ENCODE results near the gene SLX4IP.

Gene SLX4IP

GRCh38 chr20:10532361-10532760 is 97.3 kb downstream of the SLX4IP start:
- Histone ChIP-seq H3K79me1 (replicated peaks; ENCODE audit: low read length, poor library complexity, severe bottlenecking) (peaks cover 12% of the 10 kb centered on the region), H2AK5ac (ENCODE audit: low read length, severe bottlenecking) (no peak overlapping the region), H4K91ac (ENCODE audit: low read length) (no peak overlapping the region), H3K23ac (ENCODE audit: low read length in 2 of 2) (no peak overlapping the region), H2BK120ac (ENCODE audit: low read depth, low read length) (no peak overlapping the region), H3K27me3 (ENCODE audit: control insufficient read depth in 1 of 2, insufficient read depth in 1 of 2, low read length in 2 of 2) (no peaks in the 10 kb centered on the region), H3K4ac (ENCODE audit: low read depth in 1 of 2, low read length in 2 of 2) (no peak overlapping the region), H2BK12ac (ENCODE audit: low read length in 2 of 2) (no peak overlapping the region), H3K18ac (ENCODE audit: low read depth in 1 of 2, low read length in 2 of 2) (no peak overlapping the region), H3K9ac (ENCODE audit: low read length) (no peak overlapping the region), H2BK5ac (ENCODE audit: low read depth, low read length, poor library complexity, severe bottlenecking) (no peak overlapping the region), H4K8ac (ENCODE audit: low read length) (no peak overlapping the region), H3K4me2 (ENCODE audit: low read length, poor library complexity, severe bottlenecking) (no peak overlapping the region), H3K4me1 (ENCODE audit: control insufficient read depth, insufficient read depth, low read depth, low read length) (no peaks in the 10 kb centered on the region), H2BK15ac (ENCODE audit: low read depth, poor library complexity, severe bottlenecking) (no peak overlapping the region), H3K4me3 (ENCODE audit: insufficient read depth in 1 of 2, low read depth in 1 of 2, low read length in 2 of 2) (no peak overlapping the region), H3K36me3 (ENCODE audit: control insufficient read depth in 1 of 2, insufficient read depth in 2 of 2, low read depth in 1 of 2, low read length in 2 of 2) (no peaks in the 10 kb centered on the region), H3K14ac (ENCODE audit: low read length in 2 of 2) (no peak overlapping the region), H2AFZ (ENCODE audit: low read depth, low read length) (no peak overlapping the region), H3K9me3 (ENCODE audit: control insufficient read depth, low read length) (no peaks in the 10 kb centered on the region), H3K27ac (ENCODE audit: low read length, poor library complexity, severe bottlenecking) (no peak overlapping the region)
- DNase-seq, result no peak
- 100% methylated on average over 1 of the region's 3 CpGs for WGBS

DNA sequence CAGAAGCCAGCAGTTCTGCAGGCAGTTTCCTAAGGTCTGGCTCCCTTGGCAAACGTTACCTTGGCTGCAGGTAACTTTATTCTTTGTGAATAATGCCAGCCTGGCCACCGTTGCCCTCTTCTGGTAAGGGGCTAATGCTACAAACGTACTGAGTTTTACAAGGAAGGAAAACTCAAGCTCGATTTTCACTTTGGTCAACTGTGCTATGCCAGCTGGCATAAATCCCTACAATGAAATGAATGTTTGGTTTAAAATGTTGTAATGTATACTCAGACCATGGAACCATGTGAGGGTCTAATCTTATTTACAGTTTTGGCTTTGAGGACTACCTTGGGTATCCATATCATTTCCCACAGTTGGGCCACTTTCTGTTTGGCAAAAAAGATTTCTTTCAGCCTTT is 101.4 kb downstream of the SLX4IP start:
- Histone ChIP-seq H3K9me3 (ENCODE audit: control insufficient read depth, low read length) (no peaks in the 10 kb centered on the region), H2BK12ac (ENCODE audit: low read length in 2 of 2) (no peak overlapping the region), H3K14ac (ENCODE audit: low read length in 2 of 2) (no peak overlapping the region), H3K4me3 (ENCODE audit: insufficient read depth in 1 of 2, low read depth in 1 of 2, low read length in 2 of 2) (peak overlapping the region in 1 of 2 experiments; percentile 42), H3K36me3 (ENCODE audit: control insufficient read depth in 1 of 2, insufficient read depth in 2 of 2, low read depth in 1 of 2, low read length in 2 of 2) (no peaks in the 10 kb centered on the region), H3K4ac (ENCODE audit: low read depth in 1 of 2, low read length in 2 of 2) (no peak overlapping the region), H3K23ac (ENCODE audit: low read length in 2 of 2) (no peak overlapping the region), H4K91ac (ENCODE audit: low read length) (no peak overlapping the region), H3K27me3 (ENCODE audit: control insufficient read depth in 1 of 2, insufficient read depth in 1 of 2, low read length in 2 of 2) (no peaks in the 10 kb centered on the region), H3K27ac (ENCODE audit: low read length, poor library complexity, severe bottlenecking) (no peak overlapping the region), H3K4me2 (ENCODE audit: low read length, poor library complexity, severe bottlenecking) (no peak overlapping the region), H4K8ac (ENCODE audit: low read length) (no peak overlapping the region), H3K79me1 (replicated peaks; ENCODE audit: low read length, poor library complexity, severe bottlenecking) (peaks cover 11% of the 10 kb centered on the region), H2BK120ac (ENCODE audit: low read depth, low read length) (no peak overlapping the region), H2AK5ac (ENCODE audit: low read length, severe bottlenecking) (no peak overlapping the region), H3K9ac (ENCODE audit: low read length) (peak overlapping the region; percentile 30), H2AFZ (ENCODE audit: low read depth, low read length) (no peak overlapping the region), H3K4me1 (ENCODE audit: control insufficient read depth, insufficient read depth, low read depth, low read length) (peaks cover 3% of the 10 kb centered on the region), H3K18ac (ENCODE audit: low read depth in 1 of 2, low read length in 2 of 2) (no peak overlapping the region), H2BK5ac (ENCODE audit: low read depth, low read length, poor library complexity, severe bottlenecking) (no peak overlapping the region), H2BK15ac (ENCODE audit: low read depth, poor library complexity, severe bottlenecking) (no peak overlapping the region)
- no peak for DNase-seq
- 53% methylated on average over 4 of the region's 4 CpGs for WGBS

DNA sequence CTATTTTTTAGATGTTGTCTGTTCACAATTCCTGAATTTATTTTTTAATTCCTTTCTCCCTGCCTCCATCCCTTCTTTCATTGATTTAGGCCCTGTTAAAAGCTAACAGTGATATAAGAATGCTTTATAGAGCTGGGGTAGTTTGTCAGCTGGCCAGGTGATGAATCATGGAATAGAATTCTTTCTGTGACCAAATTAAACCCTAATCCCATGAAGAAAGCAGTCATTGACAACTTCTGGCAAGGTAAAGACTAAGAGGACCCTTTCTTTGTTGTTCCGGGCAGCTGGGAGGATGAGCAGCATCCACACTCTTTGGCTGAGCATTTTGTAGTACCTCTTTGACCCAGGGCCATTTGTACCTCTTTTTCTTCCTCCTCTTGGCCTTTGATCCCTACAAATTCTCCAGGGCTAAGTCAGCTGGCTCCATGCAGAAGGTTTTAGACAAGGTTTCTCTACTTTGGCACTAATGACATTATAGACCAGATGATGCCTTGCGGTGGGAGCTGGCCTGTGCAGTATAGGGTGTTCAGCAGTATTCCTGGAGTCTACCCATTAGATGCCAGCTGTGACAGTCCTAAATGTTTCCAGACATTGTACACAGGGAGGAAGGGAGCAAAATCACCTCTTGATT is 102.9 kb downstream of the SLX4IP start:
- H3K4ac ChIP-seq (ENCODE audit: low read depth in 1 of 2, low read length in 2 of 2), result no peak overlapping the region
- peaks cover 5% of the 10 kb centered on the region for H3K4me1 ChIP-seq (ENCODE audit: control insufficient read depth, insufficient read depth, low read depth, low read length)
- no peak overlapping the region for H2AFZ ChIP-seq (ENCODE audit: low read depth, low read length)
- H2BK120ac ChIP-seq (ENCODE audit: low read depth, low read length), result no peak overlapping the region
- H3K18ac ChIP-seq (ENCODE audit: low read depth in 1 of 2, low read length in 2 of 2), result no peak overlapping the region
- no peak overlapping the region for H3K4me2 ChIP-seq (ENCODE audit: low read length, poor library complexity, severe bottlenecking)
- no peak overlapping the region for H4K8ac ChIP-seq (ENCODE audit: low read length)
- no peak overlapping the region for H3K4me3 ChIP-seq (ENCODE audit: insufficient read depth in 1 of 2, low read depth in 1 of 2, low read length in 2 of 2)
- H3K79me1 ChIP-seq (replicated peaks; ENCODE audit: low read length, poor library complexity, severe bottlenecking), result peaks cover 12% of the 10 kb centered on the region
- H2BK5ac ChIP-seq (ENCODE audit: low read depth, low read length, poor library complexity, severe bottlenecking), result no peak overlapping the region
- H3K27ac ChIP-seq (ENCODE audit: low read length, poor library complexity, severe bottlenecking), result no peak overlapping the region
- no peak overlapping the region for H3K23ac ChIP-seq (ENCODE audit: low read length in 2 of 2)
- no peak overlapping the region for H4K91ac ChIP-seq (ENCODE audit: low read length)
- no peak overlapping the region for H2BK12ac ChIP-seq (ENCODE audit: low read length in 2 of 2)
- WGBS, result 95% methylated on average over 2 of the region's 2 CpGs
- H2AK5ac ChIP-seq (ENCODE audit: low read length, severe bottlenecking), result no peak overlapping the region
- no peaks in the 10 kb centered on the region for H3K9me3 ChIP-seq (ENCODE audit: control insufficient read depth, low read length)
- H3K14ac ChIP-seq (ENCODE audit: low read length in 2 of 2), result no peak overlapping the region
- no peak overlapping the region for H2BK15ac ChIP-seq (ENCODE audit: low read depth, poor library complexity, severe bottlenecking)
- H3K36me3 ChIP-seq (ENCODE audit: control insufficient read depth in 1 of 2, insufficient read depth in 2 of 2, low read depth in 1 of 2, low read length in 2 of 2), result no peaks in the 10 kb centered on the region
- H3K9ac ChIP-seq (ENCODE audit: low read length), result no peak overlapping the region
- no peak for DNase-seq
- H3K27me3 ChIP-seq (ENCODE audit: control insufficient read depth in 1 of 2, insufficient read depth in 1 of 2, low read length in 2 of 2), result no peaks in the 10 kb centered on the region

- H3K14ac ChIP-seq (ENCODE audit: low read length in 2 of 2), result no peak overlapping the region
- 0% methylated on average over 1 of the region's 1 CpG for WGBS
- no peak overlapping the region for H3K23ac ChIP-seq (ENCODE audit: low read length in 2 of 2)
- H3K79me1 ChIP-seq (replicated peaks; ENCODE audit: low read length, poor library complexity, severe bottlenecking), result peaks cover 15% of the 10 kb centered on the region
- H3K27me3 ChIP-seq (ENCODE audit: control insufficient read depth in 1 of 2, insufficient read depth in 1 of 2, low read length in 2 of 2), result no peaks in the 10 kb centered on the region
- H2BK120ac ChIP-seq (ENCODE audit: low read depth, low read length), result no peak overlapping the region
- H2AFZ ChIP-seq (ENCODE audit: low read depth, low read length), result no peak overlapping the region
- no peak overlapping the region for H3K9ac ChIP-seq (ENCODE audit: low read length)
- H3K27ac ChIP-seq (ENCODE audit: low read length, poor library complexity, severe bottlenecking), result no peak overlapping the region
- no peak overlapping the region for H3K4me2 ChIP-seq (ENCODE audit: low read length, poor library complexity, severe bottlenecking)
- no peak overlapping the region for H2BK15ac ChIP-seq (ENCODE audit: low read depth, poor library complexity, severe bottlenecking)
- no peaks in the 10 kb centered on the region for H3K9me3 ChIP-seq (ENCODE audit: control insufficient read depth, low read length)
- H2BK12ac ChIP-seq (ENCODE audit: low read length in 2 of 2), result no peak overlapping the region
- no peaks in the 10 kb centered on the region for H3K36me3 ChIP-seq (ENCODE audit: control insufficient read depth in 1 of 2, insufficient read depth in 2 of 2, low read depth in 1 of 2, low read length in 2 of 2)
- H4K8ac ChIP-seq (ENCODE audit: low read length), result no peak overlapping the region
- H4K91ac ChIP-seq (ENCODE audit: low read length), result no peak overlapping the region
- no peak overlapping the region for H3K18ac ChIP-seq (ENCODE audit: low read depth in 1 of 2, low read length in 2 of 2)
- peaks cover 5% of the 10 kb centered on the region for H3K4me1 ChIP-seq (ENCODE audit: control insufficient read depth, insufficient read depth, low read depth, low read length)
- H2AK5ac ChIP-seq (ENCODE audit: low read length, severe bottlenecking), result no peak overlapping the region
- no peak overlapping the region for H3K4me3 ChIP-seq (ENCODE audit: insufficient read depth in 1 of 2, low read depth in 1 of 2, low read length in 2 of 2)
- H2BK5ac ChIP-seq (ENCODE audit: low read depth, low read length, poor library complexity, severe bottlenecking), result no peak overlapping the region
- DNase-seq, result no peak
- H3K4ac ChIP-seq (ENCODE audit: low read depth in 1 of 2, low read length in 2 of 2), result no peak overlapping the region
Measured at GRCh38 chr20:10538768-10539167, 103.7 kb downstream of the SLX4IP start.
